Testis (tissue), 2 donors: Measurements from ENCODE around the gene MCOLN1.

ENCODE experiments used
- POLR2A ChIP-seq: fragments of 450-650 bp; IDR thresholded peaks from one replicate; pipeline ENCODE4 v1.6.1; 2017; ENCODE audit warnings: antibody characterized with exemption, mild to moderate bottlenecking, moderate library complexity
- TF ChIP-seq, protein P1 (sequence below), 3 experiments: fragments of 450-650 bp in 2 of 3; fragments of 200-600 bp in 1 of 3; sonication (generic) in 1 of 3; IDR thresholded peaks; one replicate each; pipeline ENCODE4 v1.5.1; 2016 to 2019; ENCODE audit warnings: antibody characterized with exemption in 3 of 3, mild to moderate bottlenecking in 2 of 3, moderate library complexity in 1 of 3

DNA sequence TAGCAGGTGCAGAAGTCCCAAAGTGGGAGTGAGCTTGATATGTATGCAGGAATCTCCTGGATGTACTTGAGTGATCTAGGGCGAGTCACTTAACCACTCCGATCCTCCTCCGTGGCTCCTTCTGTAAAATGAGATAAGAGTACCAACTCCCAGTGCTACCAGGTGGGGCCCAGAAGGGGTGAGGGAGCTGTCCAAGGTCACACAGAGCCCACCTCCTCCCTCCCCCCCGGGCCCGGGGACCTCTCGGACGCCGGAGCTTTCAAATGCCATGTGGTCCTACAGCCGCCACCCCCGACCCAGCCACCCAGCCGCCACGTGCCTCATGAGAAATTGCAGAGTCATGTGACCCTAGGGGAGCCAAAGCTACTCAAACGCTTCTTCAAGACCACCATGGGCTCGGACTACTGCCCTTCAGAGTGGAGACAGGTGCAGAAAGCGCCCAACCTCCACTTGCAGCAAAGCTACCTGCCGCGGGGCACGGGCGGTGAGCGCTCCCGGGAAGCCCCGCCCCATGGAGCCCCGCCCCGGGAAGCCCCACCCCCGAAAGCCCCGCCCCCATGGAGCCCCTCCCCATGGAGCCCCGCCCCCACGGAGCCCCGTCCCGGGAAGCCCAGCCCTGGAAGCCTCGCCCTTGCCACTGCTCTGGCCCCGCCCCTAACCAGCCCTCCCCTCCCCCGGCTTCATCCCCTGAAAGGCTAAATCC lies 16.6 kb upstream of the MCOLN1 start:
- TF ChIP-seq, protein P1, sequence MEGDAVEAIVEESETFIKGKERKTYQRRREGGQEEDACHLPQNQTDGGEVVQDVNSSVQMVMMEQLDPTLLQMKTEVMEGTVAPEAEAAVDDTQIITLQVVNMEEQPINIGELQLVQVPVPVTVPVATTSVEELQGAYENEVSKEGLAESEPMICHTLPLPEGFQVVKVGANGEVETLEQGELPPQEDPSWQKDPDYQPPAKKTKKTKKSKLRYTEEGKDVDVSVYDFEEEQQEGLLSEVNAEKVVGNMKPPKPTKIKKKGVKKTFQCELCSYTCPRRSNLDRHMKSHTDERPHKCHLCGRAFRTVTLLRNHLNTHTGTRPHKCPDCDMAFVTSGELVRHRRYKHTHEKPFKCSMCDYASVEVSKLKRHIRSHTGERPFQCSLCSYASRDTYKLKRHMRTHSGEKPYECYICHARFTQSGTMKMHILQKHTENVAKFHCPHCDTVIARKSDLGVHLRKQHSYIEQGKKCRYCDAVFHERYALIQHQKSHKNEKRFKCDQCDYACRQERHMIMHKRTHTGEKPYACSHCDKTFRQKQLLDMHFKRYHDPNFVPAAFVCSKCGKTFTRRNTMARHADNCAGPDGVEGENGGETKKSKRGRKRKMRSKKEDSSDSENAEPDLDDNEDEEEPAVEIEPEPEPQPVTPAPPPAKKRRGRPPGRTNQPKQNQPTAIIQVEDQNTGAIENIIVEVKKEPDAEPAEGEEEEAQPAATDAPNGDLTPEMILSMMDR (IDR thresholded peaks at IDR 0.05), result no peak
- TF ChIP-seq POLR2A, result no peak
